Measurements from ENCODE around the gene VPS37B.

Gene VPS37B

GRCh38 chr12:122872815-122873361 is 23.0 kb downstream of the VPS37B start:
- Histone ChIP-seq H3K9me3 (no peaks in the 10 kb centered on the region), H3K36me3 (peaks cover 24% of the 10 kb centered on the region), H3K4me1 (peaks cover 30% of the 10 kb centered on the region), H3K27me3 (no peaks in the 10 kb centered on the region), H3K4me3 (ENCODE audit: low read depth, low read length) (no peak overlapping the region)
- no peak for DNase-seq
- no peak for TF ChIP-seq CTCF (IDR thresholded peaks at IDR 0.05; ENCODE audit: low read depth, low read length)

- no peaks in the 10 kb centered on the region for H3K9me3 ChIP-seq
- no peaks in the 10 kb centered on the region for H3K27me3 ChIP-seq
- no peak for TF ChIP-seq CTCF (IDR thresholded peaks at IDR 0.05; ENCODE audit: low read depth, low read length)
- H3K36me3 ChIP-seq, result peaks cover 24% of the 10 kb centered on the region
- peak overlapping the region; percentile 27 for H3K4me3 ChIP-seq (ENCODE audit: low read depth, low read length)
- peaks cover 35% of the 10 kb centered on the region for H3K4me1 ChIP-seq
- DNase-seq, result peak; percentile 68
Observed at GRCh38 chr12:122871851-122872780, 23.8 kb downstream of the VPS37B start.

- H3K9me3 ChIP-seq, result no peaks in the 10 kb centered on the region
- H3K27me3 ChIP-seq, result no peaks in the 10 kb centered on the region
- H3K4me1 ChIP-seq, result peaks cover 35% of the 10 kb centered on the region
- no peak for TF ChIP-seq CTCF (IDR thresholded peaks at IDR 0.05; ENCODE audit: low read depth, low read length)
- H3K36me3 ChIP-seq, result peaks cover 27% of the 10 kb centered on the region
- no peak for DNase-seq
- H3K4me3 ChIP-seq (ENCODE audit: low read depth, low read length), result peak overlapping the region; percentile 27
Observed at GRCh38 chr12:122870867-122871664, 24.9 kb downstream of the VPS37B start.

- Histone ChIP-seq H3K27me3 (no peaks in the 10 kb centered on the region), H3K9me3 (no peaks in the 10 kb centered on the region), H3K4me3 (ENCODE audit: low read depth, low read length) (no peak overlapping the region), H3K36me3 (peaks cover 27% of the 10 kb centered on the region), H3K4me1 (peaks cover 35% of the 10 kb centered on the region)
- no peak for TF ChIP-seq CTCF (IDR thresholded peaks at IDR 0.05; ENCODE audit: low read depth, low read length)
- DNase-seq, result no peak
Observed at GRCh38 chr12:122870163-122870842, 25.6 kb downstream of the VPS37B start.

- Histone ChIP-seq H3K4me1 (peaks cover 35% of the 10 kb centered on the region), H3K4me3 (ENCODE audit: low read depth, low read length) (no peak overlapping the region), H3K9me3 (no peaks in the 10 kb centered on the region), H3K36me3 (peaks cover 27% of the 10 kb centered on the region), H3K27me3 (no peaks in the 10 kb centered on the region)
- no peak for TF ChIP-seq CTCF (IDR thresholded peaks at IDR 0.05; ENCODE audit: low read depth, low read length)
- no peak for DNase-seq
Observed at GRCh38 chr12:122869207-122869973, 26.5 kb downstream of the VPS37B start.

Measured in BE2C (cell line).